AG10803 (cell line): ENCODE measurements around the gene SERPINB6.
A peak's percentile ranks its signal among the peaks of the same experiment; 100 is the strongest.
"Not testable (repeated sequence)": the region's sequence is repeated elsewhere in the genome, so short reads cannot be mapped to it uniquely, and the experiment has no call there.

Experiments
- DNase-seq: peaks from one replicate; pipeline ENCODE4 v3.0.0; 2010; ENCODE audit warnings: low read depth
- H3K4me3 ChIP-seq: 2 replicates; pipeline ENCODE4 v1.5.1; 2011; ENCODE audit warnings: mild to moderate bottlenecking, low read length, control low read depth
- TF ChIP-seq, protein P1 (sequence below): conservative IDR thresholded peaks from 2 replicates; pipeline ENCODE4 v1.5.1; 2011; ENCODE audit warnings: mild to moderate bottlenecking, low read length, control low read depth, inconsistent platforms

SERPINB6 gene

DNA sequence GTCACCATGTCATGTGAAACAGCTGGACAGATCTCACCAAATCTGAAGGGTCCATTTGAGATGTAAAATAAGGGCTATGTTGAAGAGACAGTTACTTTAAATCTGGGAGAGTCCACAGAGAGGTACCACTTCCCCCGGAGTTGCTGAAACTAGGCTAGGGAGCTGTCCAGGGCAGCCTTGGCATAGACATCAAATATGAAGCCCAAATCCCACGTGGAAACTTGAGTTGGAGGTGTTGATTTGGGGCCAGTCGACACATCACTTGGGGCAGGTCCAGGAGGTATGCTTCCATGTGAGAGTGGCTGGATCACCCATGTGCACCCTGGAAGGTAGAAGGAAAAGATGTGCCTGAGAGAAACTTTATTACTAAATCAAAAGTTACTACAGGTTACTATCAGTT lies 56.2 kb downstream of the SERPINB6 start:
- H3K4me3 ChIP-seq: no peak overlapping the region
- DNase-seq: no peak
- TF ChIP-seq, protein P1, sequence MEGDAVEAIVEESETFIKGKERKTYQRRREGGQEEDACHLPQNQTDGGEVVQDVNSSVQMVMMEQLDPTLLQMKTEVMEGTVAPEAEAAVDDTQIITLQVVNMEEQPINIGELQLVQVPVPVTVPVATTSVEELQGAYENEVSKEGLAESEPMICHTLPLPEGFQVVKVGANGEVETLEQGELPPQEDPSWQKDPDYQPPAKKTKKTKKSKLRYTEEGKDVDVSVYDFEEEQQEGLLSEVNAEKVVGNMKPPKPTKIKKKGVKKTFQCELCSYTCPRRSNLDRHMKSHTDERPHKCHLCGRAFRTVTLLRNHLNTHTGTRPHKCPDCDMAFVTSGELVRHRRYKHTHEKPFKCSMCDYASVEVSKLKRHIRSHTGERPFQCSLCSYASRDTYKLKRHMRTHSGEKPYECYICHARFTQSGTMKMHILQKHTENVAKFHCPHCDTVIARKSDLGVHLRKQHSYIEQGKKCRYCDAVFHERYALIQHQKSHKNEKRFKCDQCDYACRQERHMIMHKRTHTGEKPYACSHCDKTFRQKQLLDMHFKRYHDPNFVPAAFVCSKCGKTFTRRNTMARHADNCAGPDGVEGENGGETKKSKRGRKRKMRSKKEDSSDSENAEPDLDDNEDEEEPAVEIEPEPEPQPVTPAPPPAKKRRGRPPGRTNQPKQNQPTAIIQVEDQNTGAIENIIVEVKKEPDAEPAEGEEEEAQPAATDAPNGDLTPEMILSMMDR: no peak

- DNase-seq: no peak
- TF ChIP-seq, protein P1: no peak
- H3K4me3 ChIP-seq: no peak overlapping the region
Measured at GRCh38 chr6:2914318-2914660, 57.1 kb downstream of the SERPINB6 start.

DNA sequence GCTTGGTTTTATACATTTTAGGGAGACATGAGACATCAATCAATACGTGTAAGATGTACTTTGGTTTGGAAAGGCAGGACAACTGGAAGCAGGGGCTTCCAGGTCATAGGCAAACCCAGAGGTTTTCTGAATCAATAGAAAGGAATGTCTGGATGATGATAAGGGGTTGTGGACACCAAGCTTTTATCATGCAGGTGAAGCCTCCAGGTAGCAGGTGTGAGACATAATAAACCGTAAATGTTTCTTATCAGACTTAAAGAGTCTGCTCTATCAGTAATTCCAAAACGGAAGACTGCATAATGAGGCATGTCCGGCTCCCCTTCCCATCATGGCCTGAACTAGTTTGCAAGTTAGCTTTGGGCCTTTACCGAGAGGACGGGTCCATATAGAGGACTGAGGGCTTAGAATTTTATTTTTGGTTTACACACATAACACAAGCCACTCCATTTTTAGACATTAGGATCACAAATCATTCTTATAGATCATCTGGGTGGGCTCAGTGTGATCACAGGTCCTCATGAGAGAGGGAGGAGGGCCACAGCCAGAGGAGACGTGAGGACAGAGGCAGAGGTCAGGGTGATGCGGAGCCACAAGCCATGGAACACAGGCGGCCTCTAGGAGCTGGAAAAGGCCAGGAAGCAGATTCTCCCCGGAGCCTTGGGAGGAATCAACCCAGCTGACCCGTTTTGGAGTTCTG lies 57.6 kb downstream of the SERPINB6 start:
- H3K4me3 ChIP-seq: no peak overlapping the region
- TF ChIP-seq, protein P1: no peak
- DNase-seq: no peak

DNA sequence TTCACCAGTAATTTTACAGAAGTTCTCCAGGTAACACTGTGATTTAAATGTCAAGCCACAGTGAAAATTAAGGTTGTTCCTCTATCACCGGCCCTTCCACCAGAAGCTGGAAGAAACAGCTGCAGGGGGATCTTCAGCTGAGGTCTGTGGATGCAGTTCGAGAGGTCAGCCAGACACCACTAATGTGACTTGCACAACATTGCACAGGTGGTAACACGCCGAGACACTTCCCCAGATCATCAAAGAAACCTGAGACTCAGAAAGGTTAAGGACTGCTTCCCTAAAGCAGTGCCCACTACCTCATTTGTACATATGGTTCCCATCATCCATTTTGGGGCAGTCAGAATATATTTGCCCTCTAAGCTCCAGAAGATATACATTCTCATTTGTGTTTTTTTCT lies 60.2 kb downstream of the SERPINB6 start:
- TF ChIP-seq, protein P1: no peak
- no peak for DNase-seq
- no peak overlapping the region for H3K4me3 ChIP-seq

DNA sequence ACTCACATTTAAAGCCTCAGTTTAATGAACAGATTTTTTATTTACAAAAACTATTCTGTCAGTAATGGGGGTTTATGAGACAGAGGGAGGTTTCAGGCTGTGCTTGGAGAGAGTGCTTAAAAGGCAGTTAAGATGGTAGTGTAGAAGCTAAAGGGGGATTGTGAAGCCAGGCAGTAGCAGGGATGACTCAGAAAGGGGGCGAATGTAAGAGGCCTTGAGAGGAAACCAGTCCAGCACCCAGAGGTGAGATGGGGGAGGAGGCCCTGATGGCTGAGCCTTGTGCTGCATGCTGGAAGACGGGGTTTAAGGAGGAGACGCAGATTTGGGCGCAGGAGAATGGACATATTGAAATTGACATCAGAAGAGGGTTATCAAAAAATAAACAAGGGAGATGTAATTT lies 61.6 kb downstream of the SERPINB6 start:
- DNase-seq: no peak
- H3K4me3 ChIP-seq: no peak overlapping the region
- TF ChIP-seq, protein P1: no peak

GRCh38 chr6:2909051-2909606 lies 62.2 kb downstream of the SERPINB6 start:
- not testable (repeated sequence) for DNase-seq, H3K4me3 ChIP-seq

DNA sequence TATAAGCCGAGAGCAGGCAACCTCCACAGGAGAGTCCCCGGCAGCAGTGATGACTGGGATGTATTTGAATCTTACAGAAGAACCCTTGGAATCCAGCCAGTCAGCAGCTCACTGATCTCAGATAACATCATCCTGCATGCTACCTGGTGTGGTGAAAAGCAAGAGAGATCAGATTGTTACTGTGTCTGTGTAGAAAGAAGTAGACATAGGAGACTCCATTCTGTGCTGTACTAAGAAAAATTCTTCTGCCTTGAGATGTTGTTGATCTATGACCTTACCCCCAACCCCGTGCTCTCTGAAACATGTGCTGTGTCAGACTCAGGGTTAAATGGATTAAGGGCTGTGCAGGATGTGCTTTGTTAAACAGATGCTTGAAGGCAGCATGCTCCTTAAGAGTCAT lies 62.9 kb downstream of the SERPINB6 start:
- not testable (repeated sequence) for DNase-seq, H3K4me3 ChIP-seq

DNA sequence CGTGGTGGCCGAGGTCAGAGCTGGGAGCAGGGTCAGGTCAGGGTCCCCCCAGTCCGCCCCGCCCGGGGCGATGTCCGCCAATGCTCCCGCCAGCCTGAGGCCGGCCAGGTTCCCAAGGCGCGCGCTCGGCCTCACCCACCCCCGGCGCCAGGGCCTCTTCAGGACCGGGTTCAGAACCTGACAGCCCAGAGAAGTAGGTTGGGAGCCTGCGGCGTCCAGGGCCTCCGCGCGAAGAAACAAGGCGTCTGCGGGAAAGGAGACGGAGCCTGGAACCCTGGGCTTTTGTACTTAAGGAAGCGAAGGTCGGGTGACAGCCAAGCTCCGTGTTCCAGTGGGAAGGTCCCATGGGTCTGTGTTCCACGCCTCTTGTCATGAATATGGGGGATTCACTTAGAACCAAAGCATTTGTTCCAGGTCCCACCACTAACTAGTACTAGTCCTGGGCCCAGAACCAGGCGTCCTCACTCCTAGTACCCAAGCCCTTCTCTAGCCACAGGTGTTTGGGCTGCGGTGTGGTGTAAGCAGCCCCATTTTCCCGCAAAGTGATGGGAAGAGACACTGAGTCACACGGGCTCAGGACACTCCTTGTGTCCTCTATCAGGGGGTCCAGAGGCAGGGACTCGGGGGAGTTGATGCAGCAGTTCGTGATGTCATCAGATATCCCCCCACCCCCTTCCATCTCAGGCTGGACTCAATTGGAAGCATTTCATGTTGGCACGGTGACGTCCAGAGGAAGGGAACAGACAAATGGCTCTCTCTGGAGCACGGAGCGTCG lies 67.8 kb downstream of the SERPINB6 start:
- H3K4me3 ChIP-seq: peak overlapping the region; percentile 65
- DNase-seq: not testable (repeated sequence)

- DNase-seq: not testable (repeated sequence)
- peak overlapping the region; percentile 65 for H3K4me3 ChIP-seq
Measured at GRCh38 chr6:2901645-2902502, 69.5 kb downstream of the SERPINB6 start.
